HepG2 (cell line): ENCODE results near the gene APRT. TPM values are rescaled to one million over a fixed set of nuclear protein-coding genes. Genes with fewer than 3 reads are reported as not detected.

Experiments used
- ATAC-seq: fragments of 200-7000 bp; cut with Tn5 transposase; 3 replicates; pipeline ENCODE4 v1.9.1; 2020; ENCODE audit warnings: mild to moderate bottlenecking, moderate library complexity
- BruUV-seq: library from RNA; stranded (reverse); fragments of 400-500 nt; replicated peaks from 2 replicates; lab custom pipeline; 2021; lab: Mats Ljungman, UMichigan
- CTCF ChIA-PET: fragments of 300-600 bp; formaldehyde crosslinking; extraction: SDS; loops from one replicate; lab custom pipeline; 2021; ENCODE audit warnings: low total read pairs, inconsistent platforms, low intra/inter-chr PET ratio; lab: Yijun Ruan, JAX
- POLR2A ChIA-PET: fragments of 350-600 bp; sonication (Branson Sonifier 250); formaldehyde crosslinking; loops from one replicate; lab custom pipeline; 2020; ENCODE audit warnings: antibody characterized with exemption, inconsistent platforms; lab: Yijun Ruan, JAX
- DNase-seq: peaks from one replicate; pipeline ENCODE4 v3.0.0-alpha.2; 2015; ENCODE audit warnings: low spot score
- FAIRE-seq: peaks from 3 replicates; lab custom pipeline; 2011; peaks lifted over from hg19 to GRCh38; lab: Jason Lieb, UNC
- H2AFZ ChIP-seq: one replicate; pipeline ENCODE4 v1.6.1; 2011; ENCODE audit warnings: low read length, inconsistent platforms
- H3K27ac ChIP-seq: fragments of 300-600 bp; 3 replicates; pipeline ENCODE4 v1.8.0; 2011; ENCODE audit warnings: mixed run types, mild to moderate bottlenecking, mixed read lengths, low read length, inconsistent platforms; ENCODE audit not compliant: insufficient read depth; ENCODE audit errors: extremely low read length
- H3K27me3 ChIP-seq, 2 experiments: fragments of 200-600 bp in 1 of 2; 2 replicates in 1 of 2; 3 replicates in 1 of 2; pipeline versions ENCODE4 v1.6.0 to v1.8.0; 2011; ENCODE audit warnings: low read length in 2 of 2, mild to moderate bottlenecking in 2 of 2, moderate library complexity in 2 of 2, inconsistent platforms in 1 of 2; ENCODE audit not compliant: insufficient read depth in 2 of 2, control insufficient read depth in 1 of 2
- H3K36me3 ChIP-seq, 2 experiments: fragments of 200-600 bp in 1 of 2; replicated peaks in 1 of 2; 2 replicates in 1 of 2; 3 replicates in 1 of 2; pipeline versions ENCODE4 v1.5.1 to v1.8.0; 2011; ENCODE audit warnings: low read length in 2 of 2, inconsistent platforms in 1 of 2; ENCODE audit not compliant: insufficient read depth in 2 of 2, control insufficient read depth in 1 of 2
- H3K4me1 ChIP-seq: 2 replicates; pipeline ENCODE4 v1.5.1; 2012; ENCODE audit warnings: low read length, inconsistent platforms; ENCODE audit not compliant: insufficient read depth
- H3K4me2 ChIP-seq: 2 replicates; pipeline ENCODE4 v1.6.0; 2011; ENCODE audit warnings: low read depth, low read length, inconsistent platforms
- H3K4me3 ChIP-seq, 3 experiments: fragments of 200-600 bp in 1 of 3; sonication (generic), shearing (Covaris generic) in 1 of 3; replicated peaks in 1 of 3; 2 replicates each; pipeline ENCODE4 v1.5.1; 2011 to 2016; ENCODE audit warnings: low read length in 3 of 3, inconsistent platforms in 2 of 3, low read depth in 2 of 3, mild to moderate bottlenecking in 2 of 3, control low read depth in 1 of 3, mixed read lengths in 1 of 3; ENCODE audit not compliant: insufficient read depth in 1 of 3
- H3K79me2 ChIP-seq: one replicate; pipeline ENCODE4 v1.6.1; 2011; ENCODE audit warnings: low read length, inconsistent platforms; ENCODE audit not compliant: insufficient read depth
- H3K9ac ChIP-seq: 2 replicates; pipeline ENCODE4 v1.6.0; 2011; ENCODE audit warnings: mild to moderate bottlenecking, low read depth, low read length, inconsistent platforms; ENCODE audit not compliant: insufficient read depth
- H3K9me3 ChIP-seq: 2 replicates; pipeline ENCODE4 v1.5.1; 2012; ENCODE audit warnings: mild to moderate bottlenecking, low read length
- H4K20me1 ChIP-seq: 2 replicates; pipeline ENCODE4 v1.6.0; 2011; ENCODE audit warnings: inconsistent platforms, mild to moderate bottlenecking, low read length, moderate library complexity; ENCODE audit not compliant: insufficient read depth
- ARID2 ChIP-seq: sonication (generic); formaldehyde crosslinking; IDR thresholded peaks from 2 replicates; pipeline ENCODE4 v1.8.1; 2022; ENCODE audit warnings: mild to moderate bottlenecking, missing genetic modification reagents, borderline replicate concordance
- ATF1 ChIP-seq: IDR thresholded peaks from 2 replicates; pipeline ENCODE4 v1.6.1; 2016; ENCODE audit warnings: mild to moderate bottlenecking, control low read depth
- CREB1 ChIP-seq, 2 experiments: fragments of 450-650 bp in 1 of 2; IDR thresholded peaks; 2 replicates each; pipeline ENCODE4 v1.6.1; 2016 to 2017; ENCODE audit warnings: control low read depth in 1 of 2, mild to moderate bottlenecking in 1 of 2, missing compliant biosample characterization in 1 of 2, missing genetic modification characterization in 1 of 2
- HNRNPL ChIP-seq: fragments of 200-400 bp; formaldehyde crosslinking; IDR thresholded peaks from 2 replicates; pipeline ENCODE4 v1.6.1; 2017; ENCODE audit warnings: mild to moderate bottlenecking, low read depth, low read length
- ZNF33B ChIP-seq: sonication (generic); formaldehyde crosslinking; IDR thresholded peaks from 2 replicates; pipeline ENCODE4 v1.5.1; 2020; ENCODE audit warnings: mild to moderate bottlenecking, missing genetic modification reagents
- ZNF672 ChIP-seq: sonication (generic); formaldehyde crosslinking; IDR thresholded peaks from 2 replicates; pipeline ENCODE4 v1.8.1; 2022; ENCODE audit warnings: missing genetic modification reagents
- WGBS: methylation state at CpG from one replicate; pipeline ENCODE4 v1.1.6; 2017; ENCODE audit warnings: low lambda C conversion rate; 5-methylcytosine and 5-hydroxymethylcytosine counted together
- in situ Hi-C: cut with HindIII; loops from 2 replicates; pipeline ENCODE4 v1.10.0; 2017; ENCODE audit warnings: low pct_unique_long_range_greater_than_20kb; ENCODE audit not compliant: extremely low pct_ligation_motif_present
- intact Hi-C: fragments of 100-400 bp; cut with micrococcal nuclease; formaldehyde crosslinking; loops from one replicate; pipeline ENCODE4 v1.10.0; 2022; ENCODE audit not compliant: unreplicated experiment
- polyA plus RNA-seq, 8 experiments: library from polyadenylated mRNA; depleted of rRNA in 3 of 8; stranded (reverse) in 7 of 8; unstranded in 1 of 8; fragments of >200 nt; fragmentation: Illumina TruSeq in 4 of 8; extraction: Trizol in 4 of 8; gene quantifications; 2 replicates each; pipeline versions ENCODE4 v1.2.1 to v1.2.3, GENCODE V29; 2011 to 2016; ENCODE audit warnings: low read depth in 4 of 8, missing spikeins in 1 of 8, mixed read lengths in 1 of 8; ENCODE audit not compliant: insufficient read depth in 1 of 8
- total RNA-seq, 5 experiments: library from RNA; depleted of rRNA; stranded (reverse); fragments of >200 nt; fragmentation: Illumina TruSeq; extraction: Trizol; gene quantifications; 2 replicates each; pipeline ENCODE4 v1.2.3, GENCODE V29; 2016; ENCODE audit warnings: low read depth in 1 of 5
- TF ChIP-seq, protein P1 (sequence below): sonication (generic); formaldehyde crosslinking; IDR thresholded peaks from 2 replicates; pipeline ENCODE4 v1.4.0; 2020; ENCODE audit warnings: mild to moderate bottlenecking, missing genetic modification reagents
- TF ChIP-seq, protein P2 (sequence below): sonication (generic); formaldehyde crosslinking; IDR thresholded peaks from 2 replicates; pipeline ENCODE4 v1.8.1; 2023; ENCODE audit warnings: mild to moderate bottlenecking, inconsistent platforms, moderate library complexity, missing genetic modification reagents, borderline replicate concordance
- TF ChIP-seq, protein P3 (sequence below): sonication (generic); formaldehyde crosslinking; IDR thresholded peaks from 2 replicates; pipeline ENCODE4 v1.4.0; 2020; ENCODE audit warnings: missing genetic modification reagents
- TF ChIP-seq, protein P4 (sequence below): sonication (generic); formaldehyde crosslinking; IDR thresholded peaks from 2 replicates; pipeline ENCODE4 v1.5.0; 2020; ENCODE audit warnings: mild to moderate bottlenecking, missing genetic modification reagents, moderate library complexity
- TF ChIP-seq, protein P5 (sequence below): sonication (generic); formaldehyde crosslinking; IDR thresholded peaks from 2 replicates; pipeline ENCODE4 v1.4.0; 2020; ENCODE audit warnings: missing genetic modification reagents

Gene APRT
- total and polyA plus RNA-seq, 2 of the 13 experiments (the other 11 are each of a cell fraction or from before 2014, with no cell fraction given) = 155 to 242 TPM

DNA sequence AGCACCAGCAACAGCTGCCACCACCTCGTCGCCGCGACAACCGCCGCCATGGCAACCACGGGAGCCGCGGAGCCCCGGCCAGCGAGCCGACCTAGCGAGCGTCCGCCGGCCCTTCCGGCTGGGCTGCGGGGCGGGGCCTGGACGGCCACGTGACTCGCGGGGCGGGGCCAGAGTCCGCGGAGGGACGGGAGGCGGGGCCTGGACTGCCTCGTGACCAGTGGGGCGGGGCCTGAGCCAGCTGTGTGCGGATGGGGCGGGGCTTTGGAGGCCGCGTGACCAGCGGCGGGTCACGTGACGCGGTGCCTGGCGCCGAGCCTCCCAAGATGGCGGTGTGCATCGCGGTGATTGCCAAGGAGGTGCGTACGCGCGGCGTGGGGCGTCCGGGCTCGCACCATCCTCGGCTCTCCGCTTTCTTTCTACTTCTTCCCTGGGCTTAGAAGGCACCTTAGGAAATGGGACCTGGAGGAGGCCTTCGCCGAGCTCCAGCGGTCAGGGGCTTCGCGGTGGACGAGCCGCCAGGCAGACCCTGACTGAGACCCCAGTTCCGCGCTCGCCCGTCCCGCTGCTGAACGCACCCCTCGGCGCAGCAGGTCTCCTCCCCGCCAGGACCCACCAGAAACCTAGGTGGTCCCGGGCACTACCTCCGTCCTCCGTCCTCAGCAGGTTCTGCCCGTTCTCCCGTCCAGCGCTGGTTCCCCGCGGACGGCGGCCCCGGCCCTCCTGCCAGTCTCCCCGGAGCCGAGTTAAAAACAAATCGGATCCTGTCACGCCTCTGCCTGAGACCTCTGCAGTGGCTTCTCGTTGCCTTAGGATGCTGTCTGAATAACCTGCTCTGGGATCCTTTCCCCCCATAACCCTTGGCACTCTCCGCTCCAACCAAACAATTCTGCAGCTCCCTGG, 45.4 kb upstream of the APRT start, which contains the start of the genes GALNS and TRAPPC2L (continued):
- TF ChIP-seq ATF1 (CRISPR knock-in tag) (no peak), CREB1 (IDR thresholded peaks at IDR 0.05) (peak; percentile 86), CREB1 (CRISPR knock-in tag; IDR thresholded peaks at IDR 0.05) (no peak)
- TF ChIP-seq, protein P1, sequence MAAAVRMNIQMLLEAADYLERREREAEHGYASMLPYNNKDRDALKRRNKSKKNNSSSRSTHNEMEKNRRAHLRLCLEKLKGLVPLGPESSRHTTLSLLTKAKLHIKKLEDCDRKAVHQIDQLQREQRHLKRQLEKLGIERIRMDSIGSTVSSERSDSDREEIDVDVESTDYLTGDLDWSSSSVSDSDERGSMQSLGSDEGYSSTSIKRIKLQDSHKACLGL (CRISPR knock-in tag) = peak; percentile 71

DNA sequence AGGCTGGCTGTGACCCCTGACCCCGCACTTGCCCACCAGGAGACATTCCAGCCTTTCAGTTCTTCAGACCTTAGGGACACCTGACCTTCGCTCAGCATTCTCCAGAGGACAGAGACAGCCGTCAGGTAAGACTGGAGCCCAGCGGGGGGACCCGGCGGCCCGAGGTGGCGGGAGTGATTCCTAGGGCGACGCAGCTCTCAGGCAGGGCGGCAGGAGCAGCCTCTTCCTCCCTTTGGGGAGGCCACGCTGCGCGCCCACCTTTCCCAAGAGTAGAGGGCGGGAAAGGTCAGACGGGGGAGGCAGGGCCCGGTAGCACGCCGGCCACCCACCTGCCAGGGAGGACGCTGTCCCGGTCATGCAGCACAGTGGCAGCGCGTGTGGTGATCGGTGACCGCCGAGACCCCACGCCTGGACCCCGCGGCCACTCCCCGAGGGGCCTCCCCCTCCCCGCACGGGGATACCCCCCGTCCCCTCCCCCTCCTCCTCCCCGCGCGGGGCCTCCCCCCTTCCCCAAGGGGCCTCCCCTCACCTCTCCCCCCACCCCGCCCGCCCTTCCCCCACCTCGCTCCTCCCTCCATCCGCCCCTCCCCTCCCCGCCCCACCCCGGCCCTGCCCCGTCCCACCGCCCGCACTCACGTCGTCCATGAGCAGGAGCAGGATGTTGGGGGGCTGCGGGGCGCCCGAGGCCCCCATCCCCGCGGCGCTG, 44.5 kb upstream of the APRT start:
- peaks cover 12% of the 10 kb centered on the region for H3K79me2 ChIP-seq
- H3K27ac ChIP-seq = no peak overlapping the region
- H4K20me1 ChIP-seq = no peaks in the 10 kb centered on the region
- no peak for DNase-seq
- peak; percentile 19 for ATAC-seq
- H3K9me3 ChIP-seq = no peaks in the 10 kb centered on the region
- WGBS = 17% methylated on average over 44 of the region's 53 CpGs
- H3K4me3 ChIP-seq = peak overlapping the region; percentile 54 to 98 (median 72); a peak in 5 of 6 replicates
- peak overlapping the region; percentile 84 for H3K4me2 ChIP-seq
- intact Hi-C loops = loop anchor here (5.0 kb wide), 2 partner anchors 39 to 99 kb away; no protein-coding TSS in a partner anchor
- ChIA-PET CTCF (interaction anchor here (2.0 to 2.3 kb wide), 3 partner anchors 17 to 97 kb away, joined by 11 to 22 read pairs (median 12); no protein-coding TSS in a partner anchor), POLR2A (interaction anchor here (0.6 to 2.3 kb wide), 9 partner anchors 7 to 361 kb away, joined by 3 to 29 read pairs (median 5); partner anchors contain the start of genes APRT, CDH15 and ZNF778)
- no peak overlapping the region for H2AFZ ChIP-seq
- FAIRE-seq = no peak
- peaks cover 15% of the 10 kb centered on the region for H3K4me1 ChIP-seq
- peak overlapping the region; percentile 82 for H3K9ac ChIP-seq
- no peaks in the 10 kb centered on the region; a peak in 1 of 5 replicates for H3K27me3 ChIP-seq
- no TSS peak for BruUV-seq
- peaks cover 12 to 28% of the 10 kb centered on the region in 2 experiments for H3K36me3 ChIP-seq
- in situ Hi-C loops = loop anchor here (5.0 kb wide), 2 partner anchors 44 to 99 kb away; partner anchors contain the start of gene APRT
- TF ChIP-seq ZNF33B (0 out of 2 replicates have a peak, but pooled peaks have one; percentile 50), ZNF672 (0 out of 2 replicates have a peak, but pooled peaks have one; percentile 9), ARID2 (CRISPR knock-in tag) (0 out of 2 replicates have a peak, but pooled peaks have one; percentile 65), HNRNPL (0 out of 2 replicates have a peak, but pooled peaks have one; percentile 7)
- TF ChIP-seq, protein P2, sequence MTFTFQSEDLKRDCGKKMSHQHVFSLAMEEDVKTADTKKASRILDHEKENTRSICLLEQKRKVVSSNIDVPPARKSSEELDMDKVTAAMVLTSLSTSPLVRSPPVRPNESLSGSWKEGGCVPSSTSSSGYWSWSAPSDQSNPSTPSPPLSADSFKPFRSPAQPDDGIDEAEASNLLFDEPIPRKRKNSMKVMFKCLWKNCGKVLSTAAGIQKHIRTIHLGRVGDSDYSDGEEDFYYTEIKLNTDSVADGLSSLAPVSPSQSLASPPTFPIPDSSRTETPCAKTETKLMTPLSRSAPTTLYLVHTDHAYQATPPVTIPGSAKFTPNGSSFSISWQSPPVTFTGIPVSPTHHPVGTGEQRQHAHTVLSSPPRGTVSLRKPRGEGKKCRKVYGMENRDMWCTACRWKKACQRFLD (CRISPR knock-in tag) = no peak
- TF ChIP-seq, protein P3, sequence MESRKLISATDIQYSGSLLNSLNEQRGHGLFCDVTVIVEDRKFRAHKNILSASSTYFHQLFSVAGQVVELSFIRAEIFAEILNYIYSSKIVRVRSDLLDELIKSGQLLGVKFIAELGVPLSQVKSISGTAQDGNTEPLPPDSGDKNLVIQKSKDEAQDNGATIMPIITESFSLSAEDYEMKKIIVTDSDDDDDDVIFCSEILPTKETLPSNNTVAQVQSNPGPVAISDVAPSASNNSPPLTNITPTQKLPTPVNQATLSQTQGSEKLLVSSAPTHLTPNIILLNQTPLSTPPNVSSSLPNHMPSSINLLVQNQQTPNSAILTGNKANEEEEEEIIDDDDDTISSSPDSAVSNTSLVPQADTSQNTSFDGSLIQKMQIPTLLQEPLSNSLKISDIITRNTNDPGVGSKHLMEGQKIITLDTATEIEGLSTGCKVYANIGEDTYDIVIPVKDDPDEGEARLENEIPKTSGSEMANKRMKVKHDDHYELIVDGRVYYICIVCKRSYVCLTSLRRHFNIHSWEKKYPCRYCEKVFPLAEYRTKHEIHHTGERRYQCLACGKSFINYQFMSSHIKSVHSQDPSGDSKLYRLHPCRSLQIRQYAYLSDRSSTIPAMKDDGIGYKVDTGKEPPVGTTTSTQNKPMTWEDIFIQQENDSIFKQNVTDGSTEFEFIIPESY (CRISPR knock-in tag) = peak; percentile 41; the same call in 1 of the 2 replicates
- TF ChIP-seq, protein P4, sequence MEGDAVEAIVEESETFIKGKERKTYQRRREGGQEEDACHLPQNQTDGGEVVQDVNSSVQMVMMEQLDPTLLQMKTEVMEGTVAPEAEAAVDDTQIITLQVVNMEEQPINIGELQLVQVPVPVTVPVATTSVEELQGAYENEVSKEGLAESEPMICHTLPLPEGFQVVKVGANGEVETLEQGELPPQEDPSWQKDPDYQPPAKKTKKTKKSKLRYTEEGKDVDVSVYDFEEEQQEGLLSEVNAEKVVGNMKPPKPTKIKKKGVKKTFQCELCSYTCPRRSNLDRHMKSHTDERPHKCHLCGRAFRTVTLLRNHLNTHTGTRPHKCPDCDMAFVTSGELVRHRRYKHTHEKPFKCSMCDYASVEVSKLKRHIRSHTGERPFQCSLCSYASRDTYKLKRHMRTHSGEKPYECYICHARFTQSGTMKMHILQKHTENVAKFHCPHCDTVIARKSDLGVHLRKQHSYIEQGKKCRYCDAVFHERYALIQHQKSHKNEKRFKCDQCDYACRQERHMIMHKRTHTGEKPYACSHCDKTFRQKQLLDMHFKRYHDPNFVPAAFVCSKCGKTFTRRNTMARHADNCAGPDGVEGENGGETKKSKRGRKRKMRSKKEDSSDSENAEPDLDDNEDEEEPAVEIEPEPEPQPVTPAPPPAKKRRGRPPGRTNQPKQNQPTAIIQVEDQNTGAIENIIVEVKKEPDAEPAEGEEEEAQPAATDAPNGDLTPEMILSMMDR (CRISPR knock-in tag) = 0 out of 2 replicates have a peak, but pooled peaks have one; percentile 5
- TF ChIP-seq, protein P5, sequence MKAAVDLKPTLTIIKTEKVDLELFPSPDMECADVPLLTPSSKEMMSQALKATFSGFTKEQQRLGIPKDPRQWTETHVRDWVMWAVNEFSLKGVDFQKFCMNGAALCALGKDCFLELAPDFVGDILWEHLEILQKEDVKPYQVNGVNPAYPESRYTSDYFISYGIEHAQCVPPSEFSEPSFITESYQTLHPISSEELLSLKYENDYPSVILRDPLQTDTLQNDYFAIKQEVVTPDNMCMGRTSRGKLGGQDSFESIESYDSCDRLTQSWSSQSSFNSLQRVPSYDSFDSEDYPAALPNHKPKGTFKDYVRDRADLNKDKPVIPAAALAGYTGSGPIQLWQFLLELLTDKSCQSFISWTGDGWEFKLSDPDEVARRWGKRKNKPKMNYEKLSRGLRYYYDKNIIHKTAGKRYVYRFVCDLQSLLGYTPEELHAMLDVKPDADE (CRISPR knock-in tag) = no peak
